Adipose tissue (tissue), 3 donors: ENCODE measurements around the gene TMEM163. TPM values are rescaled to one million over a fixed set of nuclear protein-coding genes. Genes with fewer than 3 reads are reported as not detected.
"Not testable (repeated sequence)": the region's sequence is repeated elsewhere in the genome, so short reads cannot be mapped to it uniquely, and the experiment has no call there.

Experiments used
- H3K27ac ChIP-seq: one replicate; pipeline ENCODE4 v1.5.1; 2013; ENCODE audit warnings: low read depth, low read length
- WGBS, 3 donors: extraction: QIAGEN DNeasy Blood & Tissue Kit; methylation state at CpG; one replicate each; pipeline ENCODE4 v1.1.7; 2013; 5-methylcytosine and 5-hydroxymethylcytosine counted together
- polyA plus RNA-seq, 3 donors: library from polyadenylated mRNA; stranded (reverse); fragments of 200-250 nt; gene quantifications; one replicate each; pipeline ENCODE4 v1.2.3, GENCODE V29; 2013
- donor health status: healthy with polysubstance abuse.
- donor health status: Bipolar disorder and iron deficiency.
- donor health status: healthy.

TMEM163 gene
- polyA plus RNA-seq, 3 donors = 1.5 to 36.4 (median 2.4) TPM

- H3K27ac ChIP-seq = no peak overlapping the region
- 73 to 90% (median 85%) methylated on average over 4 of the region's 4 CpGs for WGBS, 3 donors
These were observed 78.3 kb downstream of the TMEM163 start for GRCh38 chr2:134640494-134640893.

GRCh38 chr2:134639265-134639664, 79.5 kb downstream of the TMEM163 start:
- H3K27ac ChIP-seq = no peak overlapping the region
- WGBS, 3 donors = 64 to 87% (median 78%) methylated on average over 2 of the region's 2 CpGs

DNA sequence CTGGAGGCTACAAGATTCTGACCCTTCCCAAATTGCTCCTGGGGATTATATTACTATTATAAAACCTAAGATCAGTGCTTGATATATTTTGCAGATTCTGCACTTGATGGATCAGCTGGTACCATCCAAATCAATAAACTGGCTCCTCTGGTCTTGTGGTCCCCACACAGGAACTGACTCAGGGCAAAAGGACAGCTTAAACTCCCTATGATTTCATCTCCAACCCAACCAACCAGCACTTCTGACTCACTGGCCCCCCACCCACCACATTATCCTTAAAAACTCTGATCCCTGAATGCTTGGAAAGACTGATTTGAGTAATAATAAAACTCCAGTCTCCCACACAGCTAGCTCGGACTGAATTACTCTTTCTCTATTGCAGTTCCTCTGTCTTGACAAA, 82.1 kb downstream of the TMEM163 start:
- WGBS, 3 donors = 77 to 93% (median 79%) methylated on average over 1 of the region's 1 CpG
- no peak overlapping the region for H3K27ac ChIP-seq

GRCh38 chr2:134634054-134634753, 84.6 kb downstream of the TMEM163 start:
- H3K27ac ChIP-seq = no peak overlapping the region
- WGBS, 3 donors = 60 to 74% (median 60%) methylated on average over 2 of the region's 2 CpGs

- H3K27ac ChIP-seq = no peak overlapping the region
These were observed 88.2 kb downstream of the TMEM163 start for GRCh38 chr2:134630504-134631159.

DNA sequence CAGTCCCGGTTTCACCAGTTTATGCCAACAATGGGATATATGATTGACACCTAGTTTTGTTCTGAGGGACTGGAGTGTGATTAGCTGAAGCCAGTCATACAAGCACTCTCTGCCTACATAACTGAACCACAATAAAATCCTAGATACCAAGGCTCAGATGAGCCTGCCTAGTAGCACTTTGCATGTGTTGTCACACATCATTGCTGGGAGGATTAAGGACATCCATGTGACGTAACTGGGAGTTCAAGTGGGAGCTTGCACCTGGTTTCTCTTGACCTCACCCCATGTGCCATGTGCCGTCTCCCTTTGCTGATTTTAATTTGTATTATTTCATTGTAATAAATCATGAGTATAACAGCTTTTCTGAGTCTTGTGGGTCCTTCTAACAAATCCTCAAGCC, 90.3 kb downstream of the TMEM163 start:
- 84 to 90% (median 88%) methylated on average over 3 of the region's 3 CpGs for WGBS, 3 donors
- H3K27ac ChIP-seq = no peak overlapping the region

More at GRCh38 chr2:134630504-134631159, 88.2 kb downstream of the TMEM163 start:
- WGBS, 3 donors = 77 to 95% (median 80%) methylated on average over 3 of the region's 3 CpGs

GRCh38 chr2:134626781-134627180, 92.0 kb downstream of the TMEM163 start:
- no peak overlapping the region for H3K27ac ChIP-seq
- 78 to 85% (median 80%) methylated on average over 4 of the region's 4 CpGs for WGBS, 3 donors

- 85 to 97% (median 89%) methylated on average over 4 of the region's 4 CpGs for WGBS, 3 donors
- H3K27ac ChIP-seq = no peak overlapping the region
These were observed 93.5 kb downstream of the TMEM163 start for GRCh38 chr2:134625311-134625710.

DNA sequence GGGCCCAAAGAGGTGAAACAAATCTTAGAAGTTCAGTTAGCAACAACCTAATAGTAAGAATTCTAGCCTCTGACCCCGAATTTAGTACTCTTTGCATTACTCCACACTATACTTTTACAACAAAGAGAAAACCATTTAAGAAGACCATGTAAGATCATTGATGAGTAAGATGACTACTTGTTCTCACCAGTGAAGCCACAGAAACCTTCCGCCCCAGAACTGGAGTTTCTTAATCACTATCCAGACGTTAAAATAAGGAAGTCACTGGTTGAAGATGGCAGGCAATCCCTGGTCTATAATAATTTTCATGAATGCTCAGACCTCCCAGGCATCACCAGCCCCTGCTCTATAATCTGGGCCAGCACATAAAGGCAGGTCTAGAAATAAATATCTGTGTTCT, 95.0 kb downstream of the TMEM163 start:
- H3K27ac ChIP-seq = no peak overlapping the region
- 54 to 91% (median 59%) methylated on average over 3 of the region's 3 CpGs for WGBS, 3 donors

DNA sequence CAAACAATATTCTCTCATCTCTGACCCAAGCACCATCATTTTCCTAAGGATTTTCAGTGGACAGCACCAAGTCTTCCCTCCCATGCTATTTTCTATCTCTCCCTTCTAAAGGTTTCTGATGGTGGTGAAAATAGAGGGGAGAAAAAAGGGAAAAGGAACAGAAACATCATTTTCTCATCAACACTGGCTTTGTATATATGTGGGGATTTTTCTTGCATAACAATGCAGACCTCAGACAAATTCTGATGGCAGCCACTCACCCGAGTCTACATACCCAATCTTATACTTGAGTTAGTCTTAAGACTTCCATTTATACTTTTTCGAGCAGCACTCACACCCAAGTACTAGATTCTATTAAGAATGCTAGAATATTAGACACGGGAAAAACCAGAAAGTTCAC, 95.8 kb downstream of the TMEM163 start:
- 82 to 91% (median 90%) methylated on average over 3 of the region's 3 CpGs for WGBS, 3 donors
- no peak overlapping the region for H3K27ac ChIP-seq

GRCh38 chr2:134621939-134622705, 96.7 kb downstream of the TMEM163 start:
- 83 to 86% (median 86%) methylated on average over 10 of the region's 10 CpGs for WGBS, 3 donors
- no peak overlapping the region for H3K27ac ChIP-seq

DNA sequence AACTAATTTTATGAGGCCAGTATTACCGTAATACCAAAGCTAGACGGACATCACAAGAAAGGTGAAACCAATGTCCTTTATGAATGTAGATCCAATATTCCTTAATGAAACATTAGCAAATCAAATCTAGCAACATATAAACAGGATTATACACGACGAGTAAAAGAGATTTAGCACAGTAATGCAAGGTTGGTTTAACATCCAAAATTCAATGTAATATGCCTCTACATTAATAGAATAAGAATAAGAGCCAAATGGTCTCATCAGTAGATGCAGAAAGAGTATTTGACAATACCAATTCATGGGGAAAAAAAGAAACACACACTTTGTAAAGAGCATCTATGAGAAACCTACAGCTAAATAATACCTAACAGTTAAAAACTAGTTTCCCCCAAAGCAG, 99.5 kb downstream of the TMEM163 start:
- H3K27ac ChIP-seq = no peak overlapping the region
- 92 to 96% (median 93%) methylated on average over 4 of the region's 4 CpGs for WGBS, 3 donors

GRCh38 chr2:134615480-134615879, 103.3 kb downstream of the TMEM163 start:
- not testable (repeated sequence) for H3K27ac ChIP-seq
- WGBS, 3 donors = 81 to 89% (median 87%) methylated on average over 3 of the region's 3 CpGs

- no peak overlapping the region for H3K27ac ChIP-seq
- WGBS, 3 donors = 88 to 100% (median 92%) methylated on average over 1 of the region's 1 CpG
These were observed 107.5 kb downstream of the TMEM163 start for GRCh38 chr2:134611316-134611715.

GRCh38 chr2:134610871-134611270, 107.9 kb downstream of the TMEM163 start:
- 84 to 92% (median 92%) methylated on average over 2 of the region's 2 CpGs for WGBS, 3 donors
- no peak overlapping the region for H3K27ac ChIP-seq

DNA sequence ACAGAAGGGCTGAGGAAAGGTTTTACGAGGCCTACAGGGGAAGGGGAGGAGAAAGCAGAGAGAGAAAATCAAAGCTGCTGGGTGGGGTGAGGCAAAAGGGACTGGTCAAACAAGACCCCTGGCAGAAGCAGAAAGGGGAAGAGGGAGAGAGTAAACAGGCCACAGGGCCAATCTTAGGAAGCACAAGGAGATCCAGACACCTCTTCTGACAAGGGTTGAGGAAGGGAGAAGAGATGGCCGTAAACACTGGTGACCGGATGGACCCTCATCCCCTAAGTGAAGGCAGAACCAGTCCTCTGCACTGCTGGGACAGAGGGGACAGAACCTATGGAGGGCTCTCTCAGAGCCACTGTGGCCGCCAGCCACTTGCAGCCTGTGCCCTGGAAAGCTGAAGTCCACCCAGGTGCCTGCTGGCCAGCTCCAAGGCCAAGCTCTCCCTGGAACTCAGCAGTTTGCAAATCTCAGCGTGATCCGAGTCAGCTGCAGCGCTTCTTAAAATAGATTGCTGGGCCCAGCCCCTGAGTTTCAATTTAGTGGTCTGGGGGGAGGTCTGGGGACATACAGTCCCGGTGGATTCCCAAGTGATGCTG, 108.8 kb downstream of the TMEM163 start:
- 61 to 89% (median 89%) methylated on average over 8 of the region's 8 CpGs for WGBS, 3 donors
- H3K27ac ChIP-seq = no peak overlapping the region

- H3K27ac ChIP-seq = no peak overlapping the region
- WGBS, 3 donors = 34 to 54% (median 51%) methylated on average over 5 of the region's 5 CpGs
These were observed 114.8 kb downstream of the TMEM163 start for GRCh38 chr2:134603966-134604365.

DNA sequence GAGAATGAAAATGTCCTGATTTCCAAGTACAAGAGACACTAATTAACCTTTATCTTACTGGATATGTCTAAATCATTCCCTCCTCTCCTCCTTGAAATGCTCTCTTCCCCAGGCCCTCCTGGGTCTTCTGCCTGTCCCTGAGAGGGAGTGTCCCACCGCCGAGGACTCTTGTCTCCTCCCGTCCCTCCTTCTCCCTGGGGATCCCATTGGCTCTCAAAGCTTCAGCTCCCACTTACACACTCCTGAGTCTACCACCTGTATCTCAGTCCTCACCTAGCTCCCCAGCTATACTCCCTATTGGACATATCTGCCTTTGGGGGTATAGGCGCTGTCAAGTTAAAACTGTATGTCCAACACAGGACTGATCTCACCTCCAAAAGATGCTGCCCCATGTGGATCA, 116.1 kb downstream of the TMEM163 start:
- H3K27ac ChIP-seq = no peak overlapping the region
- 86 to 93% (median 90%) methylated on average over 4 of the region's 4 CpGs for WGBS, 3 donors

GRCh38 chr2:134601264-134601663, 117.5 kb downstream of the TMEM163 start:
- H3K27ac ChIP-seq = no peak overlapping the region
- 81 to 93% (median 89%) methylated on average over 11 of the region's 11 CpGs for WGBS, 3 donors
